HG02981 (cell line): Measurements from ENCODE around the gene CMIP.

ENCODE experiments used
- ATAC-seq: cut with Tn5 transposase; IDR thresholded peaks from one replicate; pipeline ENCODE4 v1.9.1; 2021; ENCODE audit warnings: mild to moderate bottlenecking, moderate library complexity; ENCODE audit not compliant: unreplicated experiment

CMIP gene

DNA sequence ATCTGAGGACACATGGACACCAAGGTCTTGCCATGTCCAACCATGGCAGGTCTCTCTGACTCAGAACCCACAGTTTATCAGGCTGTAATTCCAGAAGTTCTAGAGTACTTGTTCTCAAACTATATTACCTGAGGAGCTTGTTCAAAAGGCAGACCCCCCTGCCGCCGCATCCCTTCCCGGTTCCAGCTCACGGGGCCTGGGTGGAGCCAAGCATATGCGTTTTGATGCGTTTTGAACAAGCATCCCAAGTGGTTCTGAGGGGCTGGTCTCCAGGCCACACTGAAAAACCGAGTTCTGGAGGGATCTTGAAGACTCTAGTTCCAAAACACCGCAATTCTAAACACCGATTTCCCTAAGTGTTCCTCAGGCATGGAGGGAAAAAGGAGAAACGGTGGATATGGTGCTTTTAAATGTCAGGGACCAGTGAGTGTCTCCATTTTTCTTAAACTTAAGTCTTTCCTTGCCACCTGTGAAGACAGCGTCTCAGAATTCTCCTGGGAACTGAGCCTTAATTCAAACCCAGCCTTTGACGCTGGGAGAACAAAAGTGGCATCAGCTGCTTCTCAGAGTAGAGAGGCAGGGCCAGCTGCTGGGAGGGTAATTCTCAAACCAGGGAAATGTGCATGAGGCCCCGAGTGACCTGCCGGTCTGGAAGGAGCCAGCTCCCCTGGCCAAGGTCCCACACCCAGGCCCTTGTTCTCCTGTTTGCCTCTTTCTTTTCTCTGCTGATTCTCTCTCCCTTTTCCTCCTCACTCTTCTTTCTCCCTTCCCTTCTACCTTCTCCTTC is 250.1 kb downstream of the CMIP start:
- ATAC-seq = no peak

GRCh38 chr16:81695321-81696165 is 250.9 kb downstream of the CMIP start:
- no peak for ATAC-seq

GRCh38 chr16:81696166-81696960 is 251.8 kb downstream of the CMIP start:
- ATAC-seq = no peak

- no peak for ATAC-seq
These were observed 252.5 kb downstream of the CMIP start for GRCh38 chr16:81696961-81697615.

- no peak for ATAC-seq
These were observed 253.2 kb downstream of the CMIP start for GRCh38 chr16:81697616-81698309.

DNA sequence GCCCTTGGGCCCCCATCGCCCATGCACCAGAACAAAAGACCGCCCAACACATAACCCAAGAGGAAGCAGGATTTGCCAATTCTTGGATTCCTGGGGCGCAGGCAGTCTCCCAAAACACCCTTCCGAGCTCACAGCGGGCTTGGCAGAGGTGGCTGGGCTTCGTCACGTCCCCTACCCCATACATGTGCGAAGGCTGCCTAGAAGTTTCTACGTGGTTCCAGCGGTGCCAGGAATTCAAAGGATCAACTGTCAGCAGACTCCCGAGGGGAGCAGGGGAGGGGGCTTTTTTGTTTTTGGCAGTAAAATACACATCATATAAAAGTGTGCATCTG is 253.7 kb downstream of the CMIP start:
- no peak for ATAC-seq

DNA sequence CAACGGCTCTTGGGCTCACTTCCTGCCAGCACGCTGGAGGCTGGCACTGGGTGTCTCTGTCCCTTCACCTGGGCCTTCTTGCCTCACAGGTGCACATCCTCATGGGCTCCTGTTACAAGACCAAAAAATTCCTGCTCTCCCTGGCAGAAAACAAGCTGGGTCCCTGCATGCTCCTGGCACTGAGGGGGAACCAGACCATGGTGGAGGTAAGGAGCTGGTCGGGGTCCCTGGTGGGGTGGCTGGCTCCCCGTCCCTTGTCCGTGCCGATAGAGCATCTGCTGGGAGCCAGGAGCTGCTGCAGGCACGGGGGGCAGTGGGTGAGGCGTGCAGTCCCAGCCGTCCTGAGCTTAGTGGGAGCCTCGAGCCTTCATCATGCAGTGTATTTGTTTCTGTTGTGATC is 255.0 kb downstream of the CMIP start:
- no peak for ATAC-seq

DNA sequence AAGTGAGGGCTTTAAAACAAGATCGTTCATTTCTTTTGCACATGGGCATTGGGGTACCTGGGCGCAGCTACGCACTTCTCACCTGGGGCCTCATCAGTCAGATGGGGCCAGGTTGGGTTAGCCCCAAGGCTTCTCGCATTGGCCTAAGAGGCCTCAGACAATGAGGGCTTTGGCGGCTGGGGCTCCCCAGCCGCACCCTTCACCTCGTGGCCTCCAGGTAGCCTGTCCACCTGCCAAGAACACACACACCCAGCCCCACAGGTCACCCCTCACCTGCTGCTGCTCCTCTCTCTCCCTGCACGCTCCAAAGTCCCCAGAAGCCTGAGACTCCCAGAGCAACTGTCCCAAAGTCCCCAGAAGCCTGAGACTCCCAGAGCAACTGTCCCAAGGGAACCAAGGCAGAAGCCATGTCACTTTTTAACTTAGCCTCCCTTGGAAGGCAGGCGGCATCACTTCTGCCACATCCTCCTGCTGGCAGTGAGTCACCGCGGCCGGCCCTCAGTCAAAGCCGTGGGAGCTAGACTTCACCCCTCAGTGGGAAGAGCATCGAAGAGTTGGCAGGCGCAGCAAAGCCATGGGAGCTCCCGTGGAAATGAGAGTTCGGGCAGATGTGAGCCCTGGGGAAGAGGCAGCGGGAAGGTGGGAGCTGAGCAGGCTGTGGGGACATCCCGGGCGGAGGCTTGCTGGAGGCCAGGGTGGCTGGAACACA is 255.6 kb downstream of the CMIP start:
- ATAC-seq = no peak

DNA sequence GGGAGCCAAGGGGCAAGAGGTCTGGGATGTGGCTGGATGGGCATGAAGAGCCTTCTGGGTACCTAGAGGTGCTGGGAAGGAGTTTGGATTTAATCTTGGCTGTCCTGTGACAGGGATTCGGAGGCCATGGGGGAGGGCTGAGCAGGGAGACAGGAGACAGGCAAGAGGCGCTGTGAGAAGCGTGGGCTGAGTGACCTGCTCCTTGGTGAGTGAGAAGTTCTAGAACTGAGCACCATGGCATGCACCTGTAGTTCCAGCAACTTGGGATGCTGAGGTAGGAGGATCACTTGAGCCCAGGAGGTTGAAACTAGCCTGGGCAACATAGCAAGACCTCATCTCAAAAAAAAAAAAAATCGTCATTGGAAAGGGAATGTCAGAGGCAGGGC is 256.2 kb downstream of the CMIP start:
- ATAC-seq = no peak

GRCh38 chr16:81701296-81701970 is 256.8 kb downstream of the CMIP start:
- no peak for ATAC-seq

- ATAC-seq = no peak
These were observed 257.9 kb downstream of the CMIP start for GRCh38 chr16:81702506-81702905.

GRCh38 chr16:81703177-81704155 is 258.9 kb downstream of the CMIP start:
- ATAC-seq = no peak

DNA sequence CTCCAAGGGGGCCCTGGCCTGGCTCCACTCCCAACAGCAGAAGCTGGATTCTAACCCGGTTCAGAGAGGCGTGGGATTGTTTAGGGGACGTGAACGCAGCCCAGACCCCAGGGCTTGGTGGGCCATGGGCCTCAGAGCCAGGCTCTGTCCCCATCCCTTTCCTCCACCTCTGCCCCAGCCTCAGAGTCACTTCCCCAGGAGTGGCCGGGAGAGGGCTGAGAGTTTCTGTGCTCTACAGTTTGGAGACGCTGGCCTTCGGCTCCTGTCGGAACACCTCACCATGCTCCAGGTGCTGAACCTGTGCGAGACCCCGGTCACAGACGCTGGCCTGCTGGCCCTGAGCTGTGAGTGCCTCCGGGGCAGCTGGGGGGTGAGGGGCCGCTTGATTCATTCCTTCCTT is 260.7 kb downstream of the CMIP start:
- ATAC-seq = no peak

DNA sequence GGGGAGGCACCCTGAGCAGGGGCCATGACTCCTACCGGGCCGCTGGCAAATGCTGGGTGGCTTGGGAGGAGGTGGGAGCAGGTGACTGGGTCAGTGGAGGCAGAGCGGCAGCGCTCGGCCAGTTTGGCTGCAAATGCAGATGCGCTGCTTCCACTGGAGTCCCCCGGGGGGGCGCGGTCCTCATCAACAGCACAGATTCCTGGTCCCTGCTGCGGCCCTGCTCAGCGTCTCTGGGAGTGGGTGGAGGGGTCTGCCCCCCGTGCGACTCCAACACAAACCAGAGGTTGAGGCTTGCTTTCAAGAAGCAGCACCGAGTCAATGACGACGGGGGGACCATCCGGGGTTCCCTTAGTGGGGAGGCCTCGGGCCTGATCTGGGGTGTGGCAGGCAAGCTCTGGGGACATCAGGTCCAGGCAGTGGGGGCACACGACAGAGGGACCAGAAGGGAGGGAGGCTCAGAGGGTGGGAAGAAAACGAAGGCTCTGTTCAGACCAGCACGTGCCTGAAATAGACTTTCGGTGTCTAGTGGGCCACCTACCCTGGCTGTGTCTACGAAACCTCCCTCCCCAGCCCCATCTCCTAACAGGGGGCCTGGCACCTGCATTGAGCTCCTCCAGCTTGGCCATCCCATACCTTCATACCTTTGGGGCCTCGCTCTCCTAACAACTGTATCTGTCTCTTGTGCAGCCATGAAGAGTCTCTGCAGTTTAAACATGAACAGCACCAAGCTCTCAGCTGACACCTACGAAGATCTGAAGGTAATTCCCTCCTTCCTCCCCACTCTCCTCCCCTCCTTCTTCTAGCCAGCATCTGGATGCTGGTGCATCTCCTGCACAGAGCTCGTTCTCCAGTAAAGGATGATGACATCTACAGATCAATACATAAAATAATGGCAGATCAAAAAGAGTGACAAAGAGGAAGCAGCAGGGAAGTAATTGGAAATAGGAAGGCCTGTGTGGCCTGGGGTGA is 262.0 kb downstream of the CMIP start:
- ATAC-seq = no peak

GRCh38 chr16:81707411-81708265 is 263.0 kb downstream of the CMIP start:
- ATAC-seq = no peak
